ENCODE measurements around the gene FXYD3. TPM values are rescaled to one million over a fixed set of nuclear protein-coding genes. Genes with fewer than 3 reads are reported as not detected.

The FXYD3 gene
- total RNA-seq, 2 donors from 2014 or later = not detected

- Mint-ChIP-seq H3K27me3 (no peaks in the 10 kb centered on the region), H3K27ac (peak overlapping the region; percentile 36), H3K4me1 (no peaks in the 10 kb centered on the region), H3K4me3 (no peak overlapping the region), H3K9me3 (no peaks in the 10 kb centered on the region), H3K36me3 (ENCODE audit: low read depth) (no peaks in the 10 kb centered on the region)
- peak; percentile 80 for ATAC-seq (replicated peaks)
Observed at GRCh38 chr19:35107545-35107944, 8.1 kb upstream of the FXYD3 start.

GRCh38 chr19:35108730-35109129, 6.9 kb upstream of the FXYD3 start:
- H3K27me3 Mint-ChIP-seq = no peaks in the 10 kb centered on the region
- no peaks in the 10 kb centered on the region for H3K4me1 Mint-ChIP-seq
- H3K4me3 Mint-ChIP-seq = no peak overlapping the region
- H3K36me3 Mint-ChIP-seq (ENCODE audit: low read depth) = no peaks in the 10 kb centered on the region
- no peaks in the 10 kb centered on the region for H3K9me3 Mint-ChIP-seq
- no peak for ATAC-seq (replicated peaks)
- H3K27ac Mint-ChIP-seq = no peak overlapping the region

- no peak overlapping the region for H3K27ac Mint-ChIP-seq
- no peak overlapping the region for H3K4me3 Mint-ChIP-seq
- H3K36me3 Mint-ChIP-seq (ENCODE audit: low read depth) = no peaks in the 10 kb centered on the region
- H3K9me3 Mint-ChIP-seq = no peaks in the 10 kb centered on the region
- peaks cover 2% of the 10 kb centered on the region for H3K4me1 Mint-ChIP-seq
- no peak for ATAC-seq (replicated peaks)
- H3K27me3 Mint-ChIP-seq = no peaks in the 10 kb centered on the region
Observed at GRCh38 chr19:35109395-35110112, 6.1 kb upstream of the FXYD3 start.

- Mint-ChIP-seq H3K27me3 (no peaks in the 10 kb centered on the region), H3K4me1 (peaks cover 5% of the 10 kb centered on the region), H3K4me3 (no peak overlapping the region), H3K27ac (no peak overlapping the region), H3K36me3 (ENCODE audit: low read depth) (no peaks in the 10 kb centered on the region), H3K9me3 (no peaks in the 10 kb centered on the region)
- ATAC-seq (replicated peaks) = no peak
Observed at GRCh38 chr19:35110974-35111373, 4.6 kb upstream of the FXYD3 start.

- Mint-ChIP-seq H3K9me3 (no peaks in the 10 kb centered on the region), H3K36me3 (ENCODE audit: low read depth) (no peaks in the 10 kb centered on the region), H3K4me1 (peaks cover 5% of the 10 kb centered on the region), H3K4me3 (no peak overlapping the region), H3K27me3 (no peaks in the 10 kb centered on the region), H3K27ac (no peak overlapping the region)
- no peak for ATAC-seq (replicated peaks)
Observed at GRCh38 chr19:35112995-35113688, 2.5 kb upstream of the FXYD3 start.

- H3K4me3 Mint-ChIP-seq = no peak overlapping the region
- H3K36me3 Mint-ChIP-seq (ENCODE audit: low read depth) = no peaks in the 10 kb centered on the region
- peak; percentile 90 for ATAC-seq (replicated peaks)
Observed at GRCh38 chr19:35114353-35115176, 1.1 kb upstream of the FXYD3 start.

DNA sequence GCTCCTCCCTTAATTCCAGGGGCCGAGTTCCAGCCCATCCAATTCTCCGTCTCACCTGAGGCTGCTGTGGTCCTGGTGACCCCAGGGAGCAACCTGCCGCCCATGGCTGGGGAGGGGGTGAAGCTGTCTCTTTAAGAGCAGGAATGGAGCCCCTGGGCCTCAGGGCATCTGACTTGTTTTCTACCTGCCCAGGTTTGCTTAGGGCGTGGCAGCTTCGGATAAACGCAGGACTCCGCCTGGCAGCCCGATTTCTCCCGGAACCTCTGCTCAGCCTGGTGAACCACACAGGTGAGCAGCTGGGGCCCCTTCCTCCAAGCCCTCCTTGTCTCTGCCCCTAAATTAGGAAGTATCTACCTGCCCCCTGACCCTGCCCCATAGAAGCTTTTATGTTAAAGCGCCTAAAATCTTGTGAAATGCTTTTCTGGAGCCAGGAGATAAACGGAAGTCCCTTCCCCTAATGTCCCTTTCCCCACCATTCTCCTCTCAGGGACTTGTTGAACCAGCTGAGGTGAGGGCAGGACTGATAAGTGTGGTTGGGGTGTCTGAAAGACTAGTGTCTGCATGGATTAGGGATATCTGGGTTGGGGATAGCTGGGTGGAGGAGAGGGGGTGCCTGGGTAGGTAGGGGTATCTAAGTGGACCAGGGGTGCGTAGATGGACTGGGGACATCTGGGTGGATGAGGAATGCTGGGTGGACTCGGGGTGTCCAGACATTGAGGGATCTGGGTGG, 614 bp downstream of the FXYD3 start:
- Mint-ChIP-seq H3K36me3 (ENCODE audit: low read depth) (no peaks in the 10 kb centered on the region), H3K27me3 (no peaks in the 10 kb centered on the region), H3K4me1 (peaks cover 5% of the 10 kb centered on the region), H3K9me3 (no peaks in the 10 kb centered on the region), H3K27ac (no peak overlapping the region), H3K4me3 (no peak overlapping the region)
- ATAC-seq (replicated peaks) = no peak

More at GRCh38 chr19:35114353-35115176, 1.1 kb upstream of the FXYD3 start:
- H3K9me3 Mint-ChIP-seq = no peaks in the 10 kb centered on the region
- peaks cover 5% of the 10 kb centered on the region for H3K4me1 Mint-ChIP-seq
- H3K27ac Mint-ChIP-seq = no peak overlapping the region
- H3K27me3 Mint-ChIP-seq = no peaks in the 10 kb centered on the region

DNA sequence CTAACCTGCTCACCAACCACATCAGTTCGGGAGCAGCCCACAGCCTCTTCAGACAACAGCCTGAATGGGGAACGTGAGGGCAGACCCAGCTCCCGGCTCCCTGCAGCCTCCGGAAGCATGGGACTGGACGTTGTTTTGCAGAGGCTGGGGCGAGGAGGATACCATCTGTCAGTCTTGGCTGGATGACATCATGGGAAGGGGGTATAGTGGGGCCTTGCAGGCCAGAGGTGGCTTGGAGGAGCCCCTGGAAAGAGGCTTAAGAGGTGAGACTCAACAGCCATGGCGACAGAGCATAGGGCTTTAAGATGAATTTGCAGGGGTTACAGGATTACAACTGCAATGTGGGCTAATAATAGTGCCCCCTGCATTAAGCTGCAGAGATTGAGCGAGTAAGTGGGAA, 1.5 kb downstream of the FXYD3 start:
- H3K4me3 Mint-ChIP-seq = no peak overlapping the region
- no peaks in the 10 kb centered on the region for H3K36me3 Mint-ChIP-seq (ENCODE audit: low read depth)
- H3K4me1 Mint-ChIP-seq = peaks cover 5% of the 10 kb centered on the region
- no peaks in the 10 kb centered on the region for H3K27me3 Mint-ChIP-seq
- no peak for ATAC-seq (replicated peaks)
- no peak overlapping the region for H3K27ac Mint-ChIP-seq
- no peaks in the 10 kb centered on the region for H3K9me3 Mint-ChIP-seq

DNA sequence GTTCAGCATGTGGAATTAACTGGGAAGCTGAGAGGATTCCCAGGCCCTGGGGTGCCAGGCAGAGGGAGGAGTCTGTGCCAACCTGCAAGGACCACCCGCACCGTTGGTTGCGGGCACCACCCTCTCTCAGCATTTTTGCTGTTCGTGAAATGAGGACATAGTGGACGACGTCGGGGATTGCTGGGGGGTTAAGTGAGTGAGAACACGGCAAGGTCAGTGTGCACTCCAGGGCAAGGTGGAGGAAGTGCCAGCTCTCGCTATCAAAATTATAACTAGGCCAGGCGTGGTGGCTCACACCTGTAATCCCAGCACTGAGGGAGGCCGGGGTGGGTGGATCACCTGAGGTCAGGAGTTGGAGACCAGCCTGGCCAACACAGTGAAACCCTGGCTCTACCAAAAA, 2.2 kb downstream of the FXYD3 start:
- Mint-ChIP-seq H3K27ac (no peak overlapping the region), H3K27me3 (no peaks in the 10 kb centered on the region), H3K36me3 (ENCODE audit: low read depth) (no peaks in the 10 kb centered on the region), H3K4me1 (peaks cover 5% of the 10 kb centered on the region), H3K4me3 (no peak overlapping the region), H3K9me3 (no peaks in the 10 kb centered on the region)
- ATAC-seq (replicated peaks) = no peak

DNA sequence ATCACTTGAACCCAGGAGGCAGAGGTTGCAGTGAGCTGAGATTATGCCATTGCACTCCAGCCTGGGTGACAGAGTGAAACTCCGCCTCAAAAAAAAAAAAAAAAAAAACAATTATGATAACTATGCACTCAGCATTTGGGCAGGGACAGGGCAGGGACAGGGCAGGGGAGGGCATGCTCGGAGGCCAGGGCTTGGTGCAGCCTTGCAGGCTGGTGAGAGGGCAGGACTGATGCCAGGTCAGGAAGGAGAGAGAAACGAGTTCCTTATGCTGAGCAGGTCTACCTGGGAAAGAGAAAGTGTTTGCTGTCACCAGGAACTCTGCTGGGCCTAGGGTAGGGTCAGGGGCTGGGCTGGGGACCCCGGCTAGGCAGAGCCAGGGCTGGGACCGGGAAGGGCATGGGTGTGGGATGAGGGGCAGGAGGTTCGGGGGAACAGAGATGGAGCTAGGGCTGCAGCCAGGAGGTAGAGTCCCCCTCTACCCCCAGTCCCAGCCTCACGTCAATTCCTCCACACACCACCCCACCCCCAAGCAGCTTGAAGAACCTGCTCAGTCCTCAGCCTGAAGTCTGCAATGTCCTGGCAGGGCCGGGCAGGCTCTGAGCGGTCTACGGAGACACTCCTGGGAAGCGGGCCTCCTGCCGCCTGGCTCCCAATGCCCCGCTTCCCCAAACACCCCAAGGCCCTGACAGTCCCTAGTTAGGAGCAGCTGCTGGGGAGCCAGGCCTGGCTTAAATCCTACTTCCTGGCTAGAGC, 2.8 kb downstream of the FXYD3 start:
- no peaks in the 10 kb centered on the region for H3K27me3 Mint-ChIP-seq
- peaks cover 5% of the 10 kb centered on the region for H3K4me1 Mint-ChIP-seq
- H3K9me3 Mint-ChIP-seq = no peaks in the 10 kb centered on the region
- no peak overlapping the region for H3K27ac Mint-ChIP-seq
- ATAC-seq (replicated peaks) = no peak
- no peak overlapping the region for H3K4me3 Mint-ChIP-seq
- no peaks in the 10 kb centered on the region for H3K36me3 Mint-ChIP-seq (ENCODE audit: low read depth)

- H3K27me3 Mint-ChIP-seq = no peaks in the 10 kb centered on the region
- H3K4me3 Mint-ChIP-seq = no peak overlapping the region
- no peaks in the 10 kb centered on the region for H3K9me3 Mint-ChIP-seq
- no peak for ATAC-seq (replicated peaks)
- H3K27ac Mint-ChIP-seq = no peak overlapping the region
- H3K4me1 Mint-ChIP-seq = peaks cover 10% of the 10 kb centered on the region
- H3K36me3 Mint-ChIP-seq (ENCODE audit: low read depth) = no peaks in the 10 kb centered on the region
Observed at GRCh38 chr19:35119091-35119490, 3.5 kb downstream of the FXYD3 start.

DNA sequence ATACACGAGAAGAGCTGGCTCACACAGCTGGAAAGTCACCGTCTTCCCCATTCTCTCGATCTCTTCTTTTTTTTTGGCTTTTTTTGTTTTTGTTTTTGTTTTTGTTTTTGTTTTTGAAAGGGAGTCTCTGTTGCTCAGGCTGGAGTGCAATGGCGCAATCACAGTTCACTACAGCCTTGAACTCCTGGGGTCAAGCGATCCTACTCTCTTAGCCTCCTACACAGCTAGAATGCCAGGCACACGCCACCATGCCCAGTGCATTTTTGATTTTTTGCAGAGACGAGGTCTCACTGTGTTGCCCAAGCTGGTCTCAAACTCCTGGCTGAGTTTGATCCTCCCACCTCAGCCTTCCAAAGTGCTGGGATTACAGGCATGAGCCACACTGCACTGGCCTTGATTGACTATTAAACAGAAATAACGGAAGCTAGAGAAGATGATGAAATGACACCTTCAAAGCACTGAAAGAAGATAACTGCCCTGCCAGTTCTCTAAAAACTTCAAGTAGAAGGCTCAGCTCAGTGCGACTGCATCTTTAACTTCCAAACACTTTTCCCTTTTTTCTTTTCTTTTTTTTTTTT, 4.0 kb downstream of the FXYD3 start:
- Mint-ChIP-seq H3K27ac (no peak overlapping the region), H3K9me3 (no peaks in the 10 kb centered on the region), H3K4me3 (no peak overlapping the region), H3K4me1 (peaks cover 12% of the 10 kb centered on the region), H3K36me3 (ENCODE audit: low read depth) (no peaks in the 10 kb centered on the region), H3K27me3 (no peaks in the 10 kb centered on the region)
- ATAC-seq (replicated peaks) = no peak

DNA sequence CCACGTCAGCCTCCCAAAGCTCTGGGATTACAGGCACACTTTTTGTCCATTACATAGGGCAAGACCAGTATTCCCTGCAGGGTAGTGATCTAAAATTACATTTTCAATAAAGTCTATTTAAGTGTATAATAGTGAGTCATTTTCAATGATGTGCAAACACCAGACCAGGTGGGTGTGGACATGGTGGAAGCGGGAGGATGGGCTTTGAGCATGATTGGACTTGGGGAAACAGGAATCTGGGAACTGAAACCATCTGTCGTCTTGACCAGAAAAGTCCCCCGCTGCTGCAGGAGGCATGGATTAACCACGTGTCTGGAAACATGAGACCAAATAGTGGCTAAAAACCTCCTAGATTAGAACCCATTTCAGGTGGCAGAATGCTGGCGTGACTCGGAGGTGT, 4.9 kb downstream of the FXYD3 start:
- Mint-ChIP-seq H3K4me1 (peaks cover 13% of the 10 kb centered on the region), H3K36me3 (ENCODE audit: low read depth) (no peaks in the 10 kb centered on the region), H3K9me3 (no peaks in the 10 kb centered on the region), H3K4me3 (no peak overlapping the region), H3K27ac (no peak overlapping the region), H3K27me3 (no peaks in the 10 kb centered on the region)
- no peak for ATAC-seq (replicated peaks)

Measured in activated T-helper 17 cell treated with anti-CD3 and anti-CD28 coated beads, Interleukin-2, amount 50 U/mL, for 72 hours (primary cell).